H1 (cell line): ENCODE measurements around the gene TMPRSS4. TPM values are rescaled to one million over a fixed set of nuclear protein-coding genes. Genes with fewer than 3 reads are reported as not detected.

Experiments
- CTCF ChIA-PET: fragments of 300-600 bp; sonication (Branson Sonifier 250); formaldehyde crosslinking; loops from one replicate; lab custom pipeline; 2021; ENCODE audit not compliant: partially characterized antibody; lab: Charles Lee
- POLR2A ChIA-PET: fragments of 300-600 bp; sonication (Branson Sonifier 250); formaldehyde crosslinking; loops from one replicate; lab custom pipeline; 2021; ENCODE audit warnings: inconsistent platforms; ENCODE audit not compliant: partially characterized antibody; lab: Charles Lee
- DNase-seq, 2 experiments: peaks; one replicate each; pipeline versions ENCODE4 v3.0.0 to v3.0.0-alpha.2; 2010 to 2022; ENCODE audit warnings: low spot score in 2 of 2, low read depth in 1 of 2, mixed read lengths in 1 of 2
- FAIRE-seq: peaks from 2 replicates; lab custom pipeline; 2011; peaks lifted over from hg19 to GRCh38; lab: Jason Lieb, UNC
- H2AFZ ChIP-seq: 2 replicates; pipeline ENCODE4 v1.8.1; 2012; ENCODE audit warnings: low read length, inconsistent platforms
- H2AK5ac ChIP-seq: 2 replicates; pipeline ENCODE4 v1.6.1; 2013; ENCODE audit warnings: low read depth, low read length
- H2BK120ac ChIP-seq: replicated peaks from 2 replicates; pipeline ENCODE3; 2013; ENCODE audit warnings: low read depth, low read length, inconsistent platforms
- H2BK12ac ChIP-seq: 2 replicates; pipeline ENCODE4 v1.6.1; 2013; ENCODE audit warnings: low read depth, low read length
- H2BK15ac ChIP-seq: 2 replicates; pipeline ENCODE4 v1.6.1; 2013; ENCODE audit warnings: low read length
- H2BK20ac ChIP-seq: 2 replicates; pipeline ENCODE4 v1.6.1; 2013; ENCODE audit warnings: low read length
- H2BK5ac ChIP-seq: 2 replicates; pipeline ENCODE4 v1.6.1; 2013; ENCODE audit warnings: low read depth, low read length
- H3K14ac ChIP-seq: 2 replicates; pipeline ENCODE4 v1.6.1; 2013; ENCODE audit warnings: inconsistent platforms; ENCODE audit not compliant: insufficient read length
- H3K18ac ChIP-seq: 2 replicates; pipeline ENCODE4 v1.6.1; 2013; ENCODE audit warnings: low read length; ENCODE audit errors: extremely low read depth
- H3K23ac ChIP-seq: 2 replicates; pipeline ENCODE4 v1.6.1; 2013; ENCODE audit warnings: inconsistent platforms; ENCODE audit not compliant: insufficient read length
- H3K23me2 ChIP-seq: 2 replicates; pipeline ENCODE4 v1.6.1; 2013; ENCODE audit warnings: low read depth, low read length
- H3K27ac ChIP-seq: 2 replicates; pipeline ENCODE4 v1.6.1; 2011; ENCODE audit warnings: low read depth, low read length, inconsistent platforms
- H3K27me3 ChIP-seq, 4 experiments: replicated peaks in 1 of 4; 1 replicate in 1 of 4; 2 replicates in 3 of 4; pipeline versions ENCODE4 v1.6.1 to v1.8.1; 2011 to 2013; ENCODE audit warnings: low read length in 3 of 4, mild to moderate bottlenecking in 3 of 4, inconsistent platforms in 2 of 4, mixed read lengths in 2 of 4, moderate library complexity in 1 of 4; ENCODE audit not compliant: control insufficient read depth in 3 of 4, insufficient read depth in 3 of 4; ENCODE audit errors: extremely low read depth in 1 of 4
- H3K36me3 ChIP-seq, 4 experiments: 2 replicates each; pipeline versions ENCODE4 v1.6.1 to v1.8.1; 2011 to 2013; ENCODE audit warnings: mild to moderate bottlenecking in 4 of 4, low read length in 3 of 4, moderate library complexity in 2 of 4, control low read depth in 1 of 4, inconsistent platforms in 1 of 4; ENCODE audit not compliant: insufficient read depth in 4 of 4, control insufficient read depth in 2 of 4
- H3K4ac ChIP-seq: replicated peaks from 2 replicates; pipeline ENCODE3; 2013; ENCODE audit warnings: low read length, low read depth, mixed read lengths, inconsistent platforms; ENCODE audit not compliant: insufficient read length
- H3K4me1 ChIP-seq, 4 experiments: replicated peaks in 1 of 4; 1 replicate in 1 of 4; 2 replicates in 3 of 4; pipeline versions ENCODE4 v1.6.1 to v1.8.1; 2011 to 2013; ENCODE audit warnings: low read length in 3 of 4, inconsistent platforms in 2 of 4, mixed read lengths in 1 of 4; ENCODE audit not compliant: insufficient read depth in 4 of 4, control insufficient read depth in 3 of 4
- H3K4me2 ChIP-seq, 2 experiments: 2 replicates each; pipeline versions ENCODE4 v1.6.1 to v1.8.1; 2011 to 2013; ENCODE audit warnings: low read depth in 2 of 2, low read length in 2 of 2, control low read depth in 1 of 2, inconsistent platforms in 1 of 2, mild to moderate bottlenecking in 1 of 2; ENCODE audit not compliant: insufficient read depth in 1 of 2
- H3K4me3 ChIP-seq, 4 experiments: fragments of 200-600, 300-600 bp in 1 of 4; sonication (generic), shearing (Covaris generic), sonication (Bioruptor Twin) in 1 of 4; 2 replicates each; pipeline versions ENCODE4 v1.5.1 to v1.8.1; 2011 to 2016; ENCODE audit warnings: low read length in 4 of 4, low read depth in 3 of 4, control low read depth in 2 of 4, inconsistent platforms in 2 of 4, mild to moderate bottlenecking in 2 of 4, mixed read lengths in 1 of 4, moderate library complexity in 1 of 4; ENCODE audit not compliant: insufficient read depth in 2 of 4; ENCODE audit errors: extremely low read depth in 1 of 4
- H3K56ac ChIP-seq: replicated peaks from 2 replicates; pipeline ENCODE3; 2013; ENCODE audit warnings: low read depth, mild to moderate bottlenecking, mixed read lengths, low read length, inconsistent platforms; ENCODE audit not compliant: insufficient read length
- H3K79me1 ChIP-seq: 2 replicates; pipeline ENCODE4 v1.6.1; 2013; ENCODE audit warnings: low read depth, low read length, control low read depth
- H3K79me2 ChIP-seq, 2 experiments: 2 replicates each; pipeline versions ENCODE4 v1.6.1 to v1.8.1; 2012 to 2013; ENCODE audit warnings: low read length in 2 of 2, mild to moderate bottlenecking in 2 of 2, inconsistent platforms in 1 of 2; ENCODE audit not compliant: insufficient read depth in 2 of 2, control insufficient read depth in 1 of 2
- H3K9ac ChIP-seq, 4 experiments: replicated peaks in 1 of 4; 1 replicate in 1 of 4; 2 replicates in 3 of 4; pipeline versions ENCODE4 v1.6.1 to v1.8.1; 2011 to 2013; ENCODE audit warnings: low read depth in 3 of 4, low read length in 3 of 4, control low read depth in 2 of 4, mild to moderate bottlenecking in 2 of 4, moderate library complexity in 2 of 4, inconsistent platforms in 1 of 4; ENCODE audit errors: extremely low read depth in 1 of 4
- H3K9me3 ChIP-seq, 2 experiments: 2 replicates each; pipeline versions ENCODE4 v1.6.1 to v1.8.1; 2012 to 2013; ENCODE audit warnings: mild to moderate bottlenecking in 2 of 2, moderate library complexity in 2 of 2, control low read depth in 1 of 2, inconsistent platforms in 1 of 2, low read depth in 1 of 2, low read length in 1 of 2, mixed read lengths in 1 of 2; ENCODE audit not compliant: insufficient read depth in 2 of 2
- H4K20me1 ChIP-seq, 2 experiments: replicated peaks in 1 of 2; 2 replicates each; pipeline versions ENCODE3 to v1.8.1; 2011 to 2013; ENCODE audit warnings: inconsistent platforms in 2 of 2, low read length in 2 of 2, mild to moderate bottlenecking in 1 of 2; ENCODE audit not compliant: insufficient read depth in 2 of 2, control insufficient read depth in 1 of 2
- H4K5ac ChIP-seq: 2 replicates; pipeline ENCODE4 v1.6.1; 2013; ENCODE audit warnings: low read length, low read depth, mixed read lengths, inconsistent platforms; ENCODE audit not compliant: insufficient read length
- H4K8ac ChIP-seq: 2 replicates; pipeline ENCODE4 v1.8.0; 2013; ENCODE audit warnings: mild to moderate bottlenecking, moderate library complexity, low read length, inconsistent platforms; ENCODE audit not compliant: insufficient read depth; ENCODE audit errors: extremely low read depth
- H4K91ac ChIP-seq: replicated peaks from 2 replicates; pipeline ENCODE3; 2013; ENCODE audit warnings: low read length, mixed read lengths, inconsistent platforms; ENCODE audit not compliant: insufficient read length
- ASH2L ChIP-seq: fragments of 200-600, 300-600 bp; sonication (generic); IDR thresholded peaks from one replicate; pipeline ENCODE4 v1.7.1; 2017; ENCODE audit warnings: low read length
- BRCA1 ChIP-seq: IDR thresholded peaks from 2 replicates; pipeline ENCODE4 v1.6.1; 2012; ENCODE audit warnings: low read depth, low read length, improper control_type of control experiment
- MAFK ChIP-seq: IDR thresholded peaks from 2 replicates; pipeline ENCODE4 v1.6.1; 2012; ENCODE audit warnings: low read depth, mild to moderate bottlenecking, improper control_type of control experiment, low read length
- NANOG ChIP-seq: IDR thresholded peaks from 2 replicates; pipeline ENCODE4 v1.6.1; 2011; ENCODE audit warnings: low read length, low read depth, mild to moderate bottlenecking, inconsistent platforms; ENCODE audit not compliant: insufficient read depth, poor library complexity, severe bottlenecking
- POU5F1 ChIP-seq: IDR thresholded peaks from 2 replicates; pipeline ENCODE4 v1.6.1; 2011; ENCODE audit warnings: low read depth, mild to moderate bottlenecking, low read length, moderate library complexity
- SIN3A ChIP-seq, 2 experiments: IDR thresholded peaks in 1 of 2; conservative IDR thresholded peaks in 1 of 2; 2 replicates each; pipeline ENCODE4 v1.6.1; 2011 to 2012; ENCODE audit warnings: low read length in 2 of 2, improper control_type of control experiment in 1 of 2, low read depth in 1 of 2, mild to moderate bottlenecking in 1 of 2
- SP1 ChIP-seq: IDR thresholded peaks from 2 replicates; pipeline ENCODE4 v1.6.1; 2011; ENCODE audit warnings: low read depth, low read length
- TBP ChIP-seq: IDR thresholded peaks from 2 replicates; pipeline ENCODE4 v1.6.1; 2011; ENCODE audit warnings: low read depth, low read length, improper control_type of control experiment
- TEAD4 ChIP-seq: IDR thresholded peaks from 2 replicates; pipeline ENCODE4 v1.6.1; 2012; ENCODE audit warnings: low read depth, low read length, inconsistent platforms, mixed read lengths
- WGBS, 2 experiments: shearing (Covaris generic) in 1 of 2; methylation state at CpG; one replicate each; pipeline versions ENCODE4 v1.1.6 to v1.1.7; 2013 to 2015; ENCODE audit warnings: low lambda C conversion rate in 2 of 2, mixed read lengths in 2 of 2, inconsistent platforms in 1 of 2, low coverage in 1 of 2, missing lambda C conversion rate in 1 of 2; ENCODE audit not compliant: insufficient replicate concordance in 2 of 2, insufficient coverage in 1 of 2, insufficient read length in 1 of 2; ENCODE audit errors: extremely low coverage in 1 of 2, missing lambda C conversion rate in 1 of 2; 5-methylcytosine and 5-hydroxymethylcytosine counted together
- polyA plus RNA-seq, 7 experiments: library from polyadenylated mRNA; depleted of rRNA in 3 of 7; stranded (reverse) in 5 of 7; unstranded in 2 of 7; fragments of >200 nt in 5 of 7; fragments of 200-250 nt in 2 of 7; gene quantifications; 1 replicate in 5 of 7; 2 replicates in 1 of 7; 4 replicates in 1 of 7; pipeline versions ENCODE4 v1.2.1 to v1.2.3, GENCODE V29; 2011 to 2013; ENCODE audit warnings: missing spikeins in 2 of 7, mixed read lengths in 2 of 7
- total RNA-seq: library from RNA; stranded (reverse); fragmentation: NEBNext Ultra II Directional; extraction: Animal tissue kit (Norgen Biotek cat#: 25700); gene quantifications from 2 replicates; pipeline ENCODE4 v1.2.1, GENCODE V29; 2021

TMPRSS4 gene
- total and polyA plus RNA-seq, 2 of the 8 experiments (the other 6 are each of a cell fraction or from before 2014, with no cell fraction given): 0.11 to 0.58 TPM

- no peak overlapping the region for H3K4ac ChIP-seq
- no peak overlapping the region for H2BK120ac ChIP-seq
- TF ChIP-seq ASH2L (no peak), TEAD4 (no peak), BRCA1 (no peak), POU5F1 (no peak), NANOG (no peak), TBP (no peak), SP1 (no peak), SIN3A (conservative IDR thresholded peaks at IDR 0.05 in 1 of 2, IDR thresholded peaks at IDR 0.05 in 1 of 2; ENCODE audit: low read depth in 1 of 2, low read length in 2 of 2) (no peak), MAFK (no peak)
Observed at GRCh38 chr11:118084247-118084646, 7.4 kb downstream of the TMPRSS4 start.

More at GRCh38 chr11:118084247-118084646, 7.4 kb downstream of the TMPRSS4 start:
- Histone ChIP-seq H2AK5ac (no peak overlapping the region), H2BK15ac (no peak overlapping the region), H3K36me3 (no peaks in the 10 kb centered on the region), H3K4me2 (no peak overlapping the region), H2AFZ (no peak overlapping the region), H3K18ac (no peak overlapping the region), H4K5ac (no peak overlapping the region), H3K56ac (no peak overlapping the region), H3K9ac (no peak overlapping the region), H3K14ac (no peak overlapping the region), H4K91ac (no peak overlapping the region), H2BK5ac (0 out of 2 replicates have a peak overlapping the region, but pooled peaks have one; percentile 8), H4K20me1 (no peaks in the 10 kb centered on the region), H4K8ac (no peak overlapping the region), H3K27ac (no peak overlapping the region), H3K79me2 (no peaks in the 10 kb centered on the region), H2BK12ac (no peak overlapping the region), H3K4me3 (no peak overlapping the region), H3K79me1 (no peaks in the 10 kb centered on the region), H3K23ac (no peak overlapping the region), H3K23me2 (no peaks in the 10 kb centered on the region), H2BK20ac (no peak overlapping the region), H3K9me3 (peaks cover 8 to 21% of the 10 kb centered on the region in 2 experiments; a peak in 3 of 4 replicates), H3K4me1 (peaks cover 2 to 5% (median 4%) of the 10 kb centered on the region in 4 experiments; a peak in 4 of 7 replicates), H3K27me3 (no peaks in the 10 kb centered on the region)
- DNase-seq: no peak
- CTCF ChIA-PET: interaction anchor here (0.8 to 1.9 kb wide), 3 partner anchors 9 to 61 kb away, joined by 3 to 5 read pairs (median 4); no protein-coding TSS in a partner anchor
- 87% methylated on average over 4 of the region's 4 CpGs; no CpG with 5 or more reads in 1 of the 2 experiments for WGBS, 2 experiments
- FAIRE-seq: no peak
- POLR2A ChIA-PET: no interaction called here
